ENCODE measurements around the gene F3. TPM values are rescaled to one million over a fixed set of nuclear protein-coding genes. Genes with fewer than 3 reads are reported as not detected.

The F3 gene
- polyA plus RNA-seq, 1 donor (not counting 4 experiments of a cell fraction or from before 2014, with no cell fraction given): 1,409 TPM

DNA sequence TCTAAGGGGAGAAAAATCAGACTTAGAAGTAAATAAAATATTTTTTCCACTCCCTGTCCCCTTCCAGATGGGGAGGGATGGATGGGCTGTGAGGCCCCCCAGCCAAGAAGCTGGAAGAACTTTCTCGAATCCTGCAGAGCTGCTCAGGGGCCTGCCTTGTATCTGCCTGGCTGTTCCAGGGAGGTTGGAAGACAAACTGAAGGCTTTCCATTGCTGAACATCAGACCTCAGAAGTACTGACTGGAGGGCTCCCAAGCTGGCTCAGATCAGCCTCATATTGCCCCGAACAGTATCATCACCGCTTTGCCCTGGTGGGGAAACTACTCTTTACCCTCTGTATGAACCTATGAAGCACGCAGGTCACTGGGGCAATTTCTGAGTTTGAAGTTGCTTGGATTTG, 12.4 kb upstream of the F3 start:
- FAIRE-seq (peak; percentile 20), DNase-seq (ENCODE audit: low read depth, low spot score) (no peak)
- no peaks in the 10 kb centered on the region for H4K20me1 ChIP-seq (ENCODE audit: control insufficient read depth, extremely low read depth, insufficient read depth, low read length)
- no peaks in the 10 kb centered on the region for H3K9me3 ChIP-seq (ENCODE audit: control insufficient read depth, low read depth, low read length)
- no peaks in the 10 kb centered on the region for H3K79me2 ChIP-seq (ENCODE audit: control insufficient read depth, insufficient read depth, low read length)
- H3K9me1 ChIP-seq (ENCODE audit: control insufficient read depth, extremely low read depth, insufficient read depth, low read length): no peaks in the 10 kb centered on the region
- dilution Hi-C loops (cut with MboI; ENCODE audit: extremely low pct_ligation_motif_present, low sequenced_read_pairs): no loop called here
- H3K9ac ChIP-seq (ENCODE audit: control insufficient read depth, extremely low read depth, insufficient read depth, low read length): no peak overlapping the region
- H2AFZ ChIP-seq (ENCODE audit: control insufficient read depth, low read length): no peak overlapping the region
- H3K36me3 ChIP-seq (ENCODE audit: control insufficient read depth in 2 of 2, extremely low read depth in 1 of 2, insufficient read depth in 2 of 2, low read length in 2 of 2): no peaks in the 10 kb centered on the region
- H3K4me3 ChIP-seq (ENCODE audit: control insufficient read depth in 2 of 3, extremely low read depth in 1 of 3, insufficient read depth in 2 of 3, low read depth in 1 of 3, low read length in 3 of 3): no peak overlapping the region
- no peak for TF ChIP-seq EZH2 (IDR thresholded peaks at IDR 0.05; ENCODE audit: low read length)
- no peak for TF ChIP-seq CTCF (optimal IDR thresholded peaks at IDR 0.05 in 1 of 3, IDR thresholded peaks at IDR 0.05 in 1 of 3, conservative IDR thresholded peaks at IDR 0.05 in 1 of 3; ENCODE audit: extremely low read depth in 1 of 3, insufficient read depth in 2 of 3, low read length in 3 of 3)
- H3K27me3 ChIP-seq (ENCODE audit: control insufficient read depth, extremely low read depth, insufficient read depth, low read length): no peaks in the 10 kb centered on the region
- peaks cover 58% of the 10 kb centered on the region for H3K4me1 ChIP-seq (ENCODE audit: control insufficient read depth, extremely low read depth, insufficient read depth, low read length)
- H3K4me2 ChIP-seq (ENCODE audit: control insufficient read depth, extremely low read depth, insufficient read depth, low read depth, low read length): peak overlapping the region; percentile 66
- peak overlapping the region; percentile 19 for H3K27ac ChIP-seq (ENCODE audit: control insufficient read depth, insufficient read depth, low read length)

DNA sequence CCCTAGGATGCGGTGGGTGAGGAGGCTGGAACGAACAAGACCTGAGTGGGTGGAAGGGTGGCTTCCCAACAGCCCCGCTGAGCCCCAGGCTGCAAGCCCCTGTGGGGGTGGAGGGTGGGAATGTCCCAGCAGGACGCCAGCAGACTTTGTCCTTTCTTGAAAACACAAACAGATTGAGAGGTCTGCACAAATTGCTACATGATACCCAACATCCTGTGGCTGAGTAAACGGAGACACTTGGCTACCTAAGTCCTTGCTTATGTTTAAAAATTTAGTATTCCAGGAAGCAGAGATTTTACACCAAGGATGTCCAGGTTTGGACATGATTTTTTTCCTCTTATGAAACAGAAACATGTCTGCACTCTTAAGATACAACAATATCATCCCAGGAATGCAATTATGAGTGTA, 11.8 kb upstream of the F3 start:
- Histone ChIP-seq H3K36me3 (ENCODE audit: control insufficient read depth in 2 of 2, extremely low read depth in 1 of 2, insufficient read depth in 2 of 2, low read length in 2 of 2) (no peaks in the 10 kb centered on the region), H3K4me1 (ENCODE audit: control insufficient read depth, extremely low read depth, insufficient read depth, low read length) (peaks cover 58% of the 10 kb centered on the region), H2AFZ (ENCODE audit: control insufficient read depth, low read length) (peak overlapping the region; percentile 34), H3K9ac (ENCODE audit: control insufficient read depth, extremely low read depth, insufficient read depth, low read length) (peak overlapping the region; percentile 34), H3K4me3 (ENCODE audit: control insufficient read depth in 2 of 3, extremely low read depth in 1 of 3, insufficient read depth in 2 of 3, low read depth in 1 of 3, low read length in 3 of 3) (peak overlapping the region in 2 of 3 experiments; percentile 11 to 22), H3K27ac (ENCODE audit: control insufficient read depth, insufficient read depth, low read length) (peak overlapping the region; percentile 65), H3K9me1 (ENCODE audit: control insufficient read depth, extremely low read depth, insufficient read depth, low read length) (no peaks in the 10 kb centered on the region), H3K79me2 (ENCODE audit: control insufficient read depth, insufficient read depth, low read length) (no peaks in the 10 kb centered on the region), H3K4me2 (ENCODE audit: control insufficient read depth, extremely low read depth, insufficient read depth, low read depth, low read length) (peak overlapping the region; percentile 66), H4K20me1 (ENCODE audit: control insufficient read depth, extremely low read depth, insufficient read depth, low read length) (no peaks in the 10 kb centered on the region), H3K27me3 (ENCODE audit: control insufficient read depth, extremely low read depth, insufficient read depth, low read length) (no peaks in the 10 kb centered on the region), H3K9me3 (ENCODE audit: control insufficient read depth, low read depth, low read length) (no peaks in the 10 kb centered on the region)
- dilution Hi-C loops (cut with MboI; ENCODE audit: extremely low pct_ligation_motif_present, low sequenced_read_pairs): no loop called here
- no peak for TF ChIP-seq EZH2 (IDR thresholded peaks at IDR 0.05; ENCODE audit: low read length)
- no peak for TF ChIP-seq CTCF (optimal IDR thresholded peaks at IDR 0.05 in 1 of 3, IDR thresholded peaks at IDR 0.05 in 1 of 3, conservative IDR thresholded peaks at IDR 0.05 in 1 of 3; ENCODE audit: extremely low read depth in 1 of 3, insufficient read depth in 2 of 3, low read length in 3 of 3)
- FAIRE-seq (no peak), DNase-seq (ENCODE audit: low read depth, low spot score) (no peak)
